ENCODE measurements around the gene MAD1L1.

GRCh38 chr7:2143981-2144595 is 88.7 kb downstream of the MAD1L1 start:
- no peak for TF ChIP-seq BACH2 (CRISPR knock-in tag; IDR thresholded peaks at IDR 0.05; ENCODE audit: borderline replicate concordance)
- no peak for TF ChIP-seq TCF4 (CRISPR knock-in tag; IDR thresholded peaks at IDR 0.05; ENCODE audit: borderline replicate concordance)
- TF ChIP-seq TOX (CRISPR knock-in tag; IDR thresholded peaks at IDR 0.05; ENCODE audit: borderline replicate concordance), result no peak
- TF ChIP-seq ZFP3 (CRISPR knock-in tag; IDR thresholded peaks at IDR 0.05), result no peak
- TF ChIP-seq ZNF70 (CRISPR knock-in tag; IDR thresholded peaks at IDR 0.05), result no peak
- no peak for TF ChIP-seq ZNF8 (CRISPR knock-in tag; IDR thresholded peaks at IDR 0.05)
- no peak for TF ChIP-seq POU6F1 (CRISPR knock-in tag; IDR thresholded peaks at IDR 0.05; ENCODE audit: borderline replicate concordance, low read depth)

Measured in SK-N-SH treated with all-trans-retinoic acid at 6 μM for 48 hours (cell line).